ENCODE data around the gene DES.

Gene DES

DNA sequence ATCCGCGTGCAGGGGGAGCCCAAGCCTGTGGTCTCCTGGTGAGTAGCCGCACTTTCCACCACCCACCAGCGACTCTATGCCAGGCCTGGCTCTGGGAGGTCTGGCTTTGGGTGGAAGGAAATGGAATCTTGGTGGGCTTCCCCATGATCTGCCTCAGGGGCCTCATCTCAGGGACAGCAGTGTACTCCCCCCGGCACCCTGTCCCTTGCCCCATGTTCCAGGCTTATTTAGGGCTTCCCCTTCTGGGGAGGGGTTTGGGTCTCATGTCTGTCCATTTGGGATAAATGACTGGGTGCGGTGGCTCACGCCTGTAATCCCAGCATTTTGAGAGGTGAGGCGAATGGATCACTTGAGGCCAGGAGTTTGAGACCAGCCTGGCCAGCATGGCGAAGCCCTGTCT is 44.2 kb downstream of the DES start:
- no peak for DNase-seq (ENCODE audit: low read depth)
- no peak for TF ChIP-seq CTCF (IDR thresholded peaks at IDR 0.05; ENCODE audit: low read depth, low read length, missing control alignments)
- H3K4me3 ChIP-seq (ENCODE audit: low read depth, low read length) = no peak overlapping the region

GRCh38 chr2:219464286-219465032 is 46.3 kb downstream of the DES start:
- no peak for DNase-seq (ENCODE audit: low read depth)
- TF ChIP-seq CTCF (IDR thresholded peaks at IDR 0.05; ENCODE audit: low read depth, low read length, missing control alignments) = no peak
- no peak overlapping the region for H3K4me3 ChIP-seq (ENCODE audit: low read depth, low read length)

DNA sequence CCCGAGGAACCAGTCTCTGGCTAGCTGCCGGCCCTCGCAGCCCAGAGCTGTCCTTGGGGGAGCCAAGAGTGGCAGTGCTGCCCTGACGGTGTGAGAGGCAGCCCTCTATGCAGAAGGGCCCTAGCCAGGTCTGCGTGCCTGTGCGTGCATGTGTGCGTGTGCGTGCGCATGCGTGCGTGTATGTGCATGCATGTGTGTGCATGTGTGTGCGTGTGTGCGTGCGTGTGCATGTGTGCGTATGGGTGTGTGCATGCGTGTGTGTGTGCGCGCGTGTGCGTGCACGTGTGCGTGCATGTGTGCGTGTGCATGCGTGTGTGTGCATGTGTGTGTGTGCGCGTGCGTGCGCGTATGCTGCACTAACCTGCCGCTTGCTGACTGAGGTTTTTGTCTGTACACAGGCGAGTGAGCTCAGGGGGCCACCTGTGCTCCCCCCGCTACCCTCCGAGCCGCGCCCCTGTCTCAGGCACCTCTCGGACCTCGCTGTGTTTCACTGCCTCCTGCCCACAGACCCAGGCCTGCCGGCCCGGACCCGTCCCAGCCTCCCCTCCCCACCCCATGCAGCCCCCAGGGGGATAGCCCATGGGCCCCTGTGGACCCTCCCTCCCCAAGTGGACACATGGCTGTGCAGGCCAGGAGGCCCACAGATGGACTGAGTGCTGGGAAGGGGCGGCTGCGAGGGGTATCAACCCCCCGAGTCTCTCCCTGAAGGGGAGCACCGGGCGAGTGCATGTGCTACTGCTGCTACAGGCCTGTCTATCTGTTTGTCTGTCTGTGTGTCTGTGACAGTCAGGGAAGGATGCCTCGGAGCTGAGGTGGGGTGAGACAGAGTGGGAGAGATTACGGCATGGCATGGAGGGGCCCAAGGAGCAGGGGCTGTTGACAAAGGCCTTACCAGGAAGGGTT is 47.7 kb downstream of the DES start:
- H3K4me3 ChIP-seq (ENCODE audit: low read depth, low read length) = no peak overlapping the region
- DNase-seq (ENCODE audit: low read depth) = no peak
- TF ChIP-seq CTCF (IDR thresholded peaks at IDR 0.05; ENCODE audit: low read depth, low read length, missing control alignments) = no peak

- no peak overlapping the region for H3K4me3 ChIP-seq (ENCODE audit: low read depth, low read length)
- no peak for TF ChIP-seq CTCF (IDR thresholded peaks at IDR 0.05; ENCODE audit: low read depth, low read length, missing control alignments)
- no peak for DNase-seq (ENCODE audit: low read depth)
These were observed 48.9 kb downstream of the DES start for GRCh38 chr2:219466816-219467735.

DNA sequence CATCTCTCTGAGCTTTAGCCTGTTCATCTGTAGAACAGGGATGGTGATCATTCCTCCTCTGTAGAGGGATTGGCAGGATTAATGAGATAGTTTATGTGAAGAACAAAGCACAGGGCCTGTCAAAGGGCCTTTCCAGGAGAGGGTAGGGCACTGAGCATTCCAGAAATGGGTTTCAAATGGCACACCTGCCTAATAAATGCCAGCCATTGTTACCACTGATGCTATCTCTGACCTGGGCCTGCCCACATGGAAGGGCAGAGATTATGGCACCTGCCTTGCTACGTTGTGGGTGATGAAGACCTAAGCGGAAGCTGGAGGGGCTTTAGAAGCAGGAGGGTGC is 49.5 kb downstream of the DES start:
- no peak overlapping the region for H3K4me3 ChIP-seq (ENCODE audit: low read depth, low read length)
- no peak for TF ChIP-seq CTCF (IDR thresholded peaks at IDR 0.05; ENCODE audit: low read depth, low read length, missing control alignments)
- DNase-seq (ENCODE audit: low read depth) = no peak

DNA sequence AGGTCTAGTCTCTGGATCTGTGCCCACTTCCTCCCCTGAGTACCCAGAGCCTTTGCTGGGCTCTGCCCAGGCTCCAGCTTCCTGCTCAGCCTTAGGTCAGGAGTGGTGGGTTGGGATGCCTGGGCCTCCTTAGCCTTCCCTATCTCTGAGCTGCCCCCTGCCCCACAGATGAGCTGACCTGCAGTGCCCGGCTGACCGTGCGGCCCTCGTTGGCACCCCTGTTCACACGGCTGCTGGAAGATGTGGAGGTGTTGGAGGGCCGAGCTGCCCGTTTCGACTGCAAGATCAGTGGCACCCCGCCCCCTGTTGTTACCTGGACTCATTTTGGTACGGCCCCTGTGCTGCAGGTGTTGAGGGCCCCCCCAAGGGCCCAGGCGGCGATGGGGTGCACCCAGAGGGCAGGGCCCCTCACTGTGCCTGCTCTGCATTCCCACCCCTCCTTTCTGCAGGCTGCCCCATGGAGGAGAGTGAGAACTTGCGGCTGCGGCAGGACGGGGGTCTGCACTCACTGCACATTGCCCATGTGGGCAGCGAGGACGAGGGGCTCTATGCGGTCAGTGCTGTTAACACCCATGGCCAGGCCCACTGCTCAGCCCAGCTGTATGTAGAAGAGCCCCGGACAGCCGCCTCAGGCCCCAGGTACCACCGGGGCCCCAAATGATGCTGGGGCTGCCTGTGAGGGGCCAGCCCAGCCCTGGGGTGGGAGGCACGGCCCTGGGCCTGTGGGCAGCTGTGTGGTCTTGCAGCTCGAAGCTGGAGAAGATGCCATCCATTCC is 50.4 kb downstream of the DES start:
- H3K4me3 ChIP-seq (ENCODE audit: low read depth, low read length) = no peak overlapping the region
- no peak for TF ChIP-seq CTCF (IDR thresholded peaks at IDR 0.05; ENCODE audit: low read depth, low read length, missing control alignments)
- no peak for DNase-seq (ENCODE audit: low read depth)

Data from GM12864 (cell line).